HL-60 (cell line): Measurements from ENCODE around the gene C1QTNF9.

ENCODE experiments used
- POLR2AphosphoS5 ChIP-seq: IDR thresholded peaks from 2 replicates; pipeline ENCODE4 v1.6.1; 2012; ENCODE audit warnings: low read depth
- TF ChIP-seq, protein P1 (sequence below): IDR thresholded peaks from one replicate; pipeline ENCODE4 v1.5.1; 2011; ENCODE audit warnings: low read length, control low read depth, inconsistent platforms; ENCODE audit not compliant: insufficient read depth
- TF ChIP-seq, protein P2 (sequence below): IDR thresholded peaks from 2 replicates; pipeline ENCODE4 v1.6.1; 2012; ENCODE audit warnings: low read depth; ENCODE audit not compliant: insufficient replicate concordance

DNA sequence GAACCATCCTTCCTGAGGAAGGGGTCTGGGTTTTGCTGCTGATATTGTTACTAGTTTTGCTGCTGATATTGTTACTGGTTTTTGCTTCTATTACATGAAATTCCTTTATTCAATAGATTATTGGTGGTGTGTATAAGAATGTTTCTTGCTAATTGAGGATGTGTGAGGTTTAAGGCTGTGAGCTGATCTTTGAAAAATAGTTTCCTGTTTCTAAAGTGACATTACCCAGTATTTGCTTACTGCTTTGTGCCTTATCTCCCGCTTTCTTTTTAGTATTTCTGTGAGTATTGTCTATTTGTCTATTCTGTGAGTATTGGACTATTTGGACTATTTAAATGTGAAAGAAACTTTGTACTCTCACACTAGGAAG lies 38.2 kb upstream of the C1QTNF9 start:
- TF ChIP-seq, protein P1, sequence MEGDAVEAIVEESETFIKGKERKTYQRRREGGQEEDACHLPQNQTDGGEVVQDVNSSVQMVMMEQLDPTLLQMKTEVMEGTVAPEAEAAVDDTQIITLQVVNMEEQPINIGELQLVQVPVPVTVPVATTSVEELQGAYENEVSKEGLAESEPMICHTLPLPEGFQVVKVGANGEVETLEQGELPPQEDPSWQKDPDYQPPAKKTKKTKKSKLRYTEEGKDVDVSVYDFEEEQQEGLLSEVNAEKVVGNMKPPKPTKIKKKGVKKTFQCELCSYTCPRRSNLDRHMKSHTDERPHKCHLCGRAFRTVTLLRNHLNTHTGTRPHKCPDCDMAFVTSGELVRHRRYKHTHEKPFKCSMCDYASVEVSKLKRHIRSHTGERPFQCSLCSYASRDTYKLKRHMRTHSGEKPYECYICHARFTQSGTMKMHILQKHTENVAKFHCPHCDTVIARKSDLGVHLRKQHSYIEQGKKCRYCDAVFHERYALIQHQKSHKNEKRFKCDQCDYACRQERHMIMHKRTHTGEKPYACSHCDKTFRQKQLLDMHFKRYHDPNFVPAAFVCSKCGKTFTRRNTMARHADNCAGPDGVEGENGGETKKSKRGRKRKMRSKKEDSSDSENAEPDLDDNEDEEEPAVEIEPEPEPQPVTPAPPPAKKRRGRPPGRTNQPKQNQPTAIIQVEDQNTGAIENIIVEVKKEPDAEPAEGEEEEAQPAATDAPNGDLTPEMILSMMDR, result no peak
- no peak for TF ChIP-seq POLR2AphosphoS5
- TF ChIP-seq, protein P2, sequence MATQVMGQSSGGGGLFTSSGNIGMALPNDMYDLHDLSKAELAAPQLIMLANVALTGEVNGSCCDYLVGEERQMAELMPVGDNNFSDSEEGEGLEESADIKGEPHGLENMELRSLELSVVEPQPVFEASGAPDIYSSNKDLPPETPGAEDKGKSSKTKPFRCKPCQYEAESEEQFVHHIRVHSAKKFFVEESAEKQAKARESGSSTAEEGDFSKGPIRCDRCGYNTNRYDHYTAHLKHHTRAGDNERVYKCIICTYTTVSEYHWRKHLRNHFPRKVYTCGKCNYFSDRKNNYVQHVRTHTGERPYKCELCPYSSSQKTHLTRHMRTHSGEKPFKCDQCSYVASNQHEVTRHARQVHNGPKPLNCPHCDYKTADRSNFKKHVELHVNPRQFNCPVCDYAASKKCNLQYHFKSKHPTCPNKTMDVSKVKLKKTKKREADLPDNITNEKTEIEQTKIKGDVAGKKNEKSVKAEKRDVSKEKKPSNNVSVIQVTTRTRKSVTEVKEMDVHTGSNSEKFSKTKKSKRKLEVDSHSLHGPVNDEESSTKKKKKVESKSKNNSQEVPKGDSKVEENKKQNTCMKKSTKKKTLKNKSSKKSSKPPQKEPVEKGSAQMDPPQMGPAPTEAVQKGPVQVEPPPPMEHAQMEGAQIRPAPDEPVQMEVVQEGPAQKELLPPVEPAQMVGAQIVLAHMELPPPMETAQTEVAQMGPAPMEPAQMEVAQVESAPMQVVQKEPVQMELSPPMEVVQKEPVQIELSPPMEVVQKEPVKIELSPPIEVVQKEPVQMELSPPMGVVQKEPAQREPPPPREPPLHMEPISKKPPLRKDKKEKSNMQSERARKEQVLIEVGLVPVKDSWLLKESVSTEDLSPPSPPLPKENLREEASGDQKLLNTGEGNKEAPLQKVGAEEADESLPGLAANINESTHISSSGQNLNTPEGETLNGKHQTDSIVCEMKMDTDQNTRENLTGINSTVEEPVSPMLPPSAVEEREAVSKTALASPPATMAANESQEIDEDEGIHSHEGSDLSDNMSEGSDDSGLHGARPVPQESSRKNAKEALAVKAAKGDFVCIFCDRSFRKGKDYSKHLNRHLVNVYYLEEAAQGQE, result no peak
